ENCODE measurements around the gene CCND3.
"Not testable (repeated sequence)": the region's sequence is repeated elsewhere in the genome, so short reads cannot be mapped to it uniquely, and the experiment has no call there.

Gene CCND3

GRCh38 chr6:41947581-41948220, 6.1 kb upstream of the CCND3 start:
- no peak for DNase-seq (ENCODE audit: low read depth)

GRCh38 chr6:41943456-41943855, 1.8 kb upstream of the CCND3 start:
- no peak for DNase-seq (ENCODE audit: low read depth)

- not testable (repeated sequence) for DNase-seq (ENCODE audit: low read depth)
Measured at GRCh38 chr6:41942882-41943281, 1.3 kb upstream of the CCND3 start.

- no peak for DNase-seq (ENCODE audit: low read depth)
Measured at GRCh38 chr6:41942067-41942851, 651 bp upstream of the CCND3 start.

- no peak for DNase-seq (ENCODE audit: low read depth)
Measured at GRCh38 chr6:41940759-41941279, 789 bp downstream of the CCND3 start.

GRCh38 chr6:41939848-41940758, 1.5 kb downstream of the CCND3 start:
- no peak for DNase-seq (ENCODE audit: low read depth)

GRCh38 chr6:41939176-41939847, 2.3 kb downstream of the CCND3 start:
- no peak for DNase-seq (ENCODE audit: low read depth)

GRCh38 chr6:41938590-41939175, 2.9 kb downstream of the CCND3 start:
- no peak for DNase-seq (ENCODE audit: low read depth)

GRCh38 chr6:41937861-41938574, 3.6 kb downstream of the CCND3 start:
- no peak for DNase-seq (ENCODE audit: low read depth)

GRCh38 chr6:41937472-41937860, 4.1 kb downstream of the CCND3 start:
- DNase-seq (ENCODE audit: low read depth) = no peak

GRCh38 chr6:41936073-41936837, 5.4 kb downstream of the CCND3 start:
- peak; percentile 39 for DNase-seq (ENCODE audit: low read depth)

GRCh38 chr6:41935685-41936072, 5.9 kb downstream of the CCND3 start:
- DNase-seq (ENCODE audit: low read depth) = no peak

GRCh38 chr6:41935193-41935574, 6.4 kb downstream of the CCND3 start:
- DNase-seq (ENCODE audit: low read depth) = no peak

- no peak for DNase-seq (ENCODE audit: low read depth)
Measured at GRCh38 chr6:41934278-41935192, 7.1 kb downstream of the CCND3 start.

GRCh38 chr6:41932378-41932777, 9.2 kb downstream of the CCND3 start:
- DNase-seq (ENCODE audit: low read depth) = no peak

GRCh38 chr6:41931792-41932191, 9.8 kb downstream of the CCND3 start:
- no peak for DNase-seq (ENCODE audit: low read depth)

- no peak for DNase-seq (ENCODE audit: low read depth)
Measured at GRCh38 chr6:41929924-41930323, 11.7 kb downstream of the CCND3 start.

GRCh38 chr6:41927253-41927652, 14.4 kb downstream of the CCND3 start:
- no peak for DNase-seq (ENCODE audit: low read depth)

- no peak for DNase-seq (ENCODE audit: low read depth)
Measured at GRCh38 chr6:41922154-41922553, 19.5 kb downstream of the CCND3 start.
